Measurements from ENCODE around the gene CLCN6. TPM values are rescaled to one million over a fixed set of nuclear protein-coding genes. Genes with fewer than 3 reads are reported as not detected.

The CLCN6 gene
- total and polyA plus RNA-seq, 2 donors (not counting 1 experiment from before 2014, with no cell fraction given) = 15.3 to 19.3 TPM

DNA sequence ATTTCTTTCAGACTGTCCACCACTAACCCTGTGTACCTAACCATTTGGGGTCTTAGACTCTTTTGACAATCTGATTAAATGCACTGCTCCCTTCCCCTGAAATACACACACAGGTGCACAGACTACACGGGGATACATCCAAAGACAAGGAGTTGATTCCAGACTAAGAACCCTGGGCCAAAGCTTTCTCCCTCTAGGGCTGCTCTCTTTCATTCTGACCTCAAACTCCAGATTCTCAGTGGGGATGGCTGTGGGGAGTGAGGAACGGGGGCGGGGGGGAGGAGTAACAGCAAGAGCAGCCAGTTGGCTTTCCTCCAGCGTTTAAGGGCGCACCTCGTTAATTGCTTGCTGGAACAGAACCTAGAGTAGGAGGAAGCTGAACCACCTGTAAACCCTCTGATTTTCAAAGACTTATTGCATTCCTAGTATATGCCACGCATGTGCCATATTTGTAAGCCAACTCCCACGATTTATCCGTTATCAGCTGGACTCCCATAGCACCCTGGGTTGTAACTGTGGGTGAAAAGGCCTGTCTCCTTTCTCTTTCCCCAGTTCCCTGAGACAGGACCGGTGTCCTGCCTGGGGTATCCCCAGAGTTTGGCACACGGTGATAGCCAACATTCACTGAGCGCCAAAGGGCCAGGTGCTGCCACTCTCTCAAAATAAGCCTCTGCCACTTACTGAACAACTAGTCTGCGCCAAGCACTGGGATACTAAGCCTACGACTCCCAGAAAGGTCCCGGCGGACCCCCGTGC, 1.1 kb upstream of the CLCN6 start:
- TF ChIP-seq, protein P1, sequence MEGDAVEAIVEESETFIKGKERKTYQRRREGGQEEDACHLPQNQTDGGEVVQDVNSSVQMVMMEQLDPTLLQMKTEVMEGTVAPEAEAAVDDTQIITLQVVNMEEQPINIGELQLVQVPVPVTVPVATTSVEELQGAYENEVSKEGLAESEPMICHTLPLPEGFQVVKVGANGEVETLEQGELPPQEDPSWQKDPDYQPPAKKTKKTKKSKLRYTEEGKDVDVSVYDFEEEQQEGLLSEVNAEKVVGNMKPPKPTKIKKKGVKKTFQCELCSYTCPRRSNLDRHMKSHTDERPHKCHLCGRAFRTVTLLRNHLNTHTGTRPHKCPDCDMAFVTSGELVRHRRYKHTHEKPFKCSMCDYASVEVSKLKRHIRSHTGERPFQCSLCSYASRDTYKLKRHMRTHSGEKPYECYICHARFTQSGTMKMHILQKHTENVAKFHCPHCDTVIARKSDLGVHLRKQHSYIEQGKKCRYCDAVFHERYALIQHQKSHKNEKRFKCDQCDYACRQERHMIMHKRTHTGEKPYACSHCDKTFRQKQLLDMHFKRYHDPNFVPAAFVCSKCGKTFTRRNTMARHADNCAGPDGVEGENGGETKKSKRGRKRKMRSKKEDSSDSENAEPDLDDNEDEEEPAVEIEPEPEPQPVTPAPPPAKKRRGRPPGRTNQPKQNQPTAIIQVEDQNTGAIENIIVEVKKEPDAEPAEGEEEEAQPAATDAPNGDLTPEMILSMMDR (conservative IDR thresholded peaks at IDR 0.05 in 1 of 2, IDR thresholded peaks at IDR 0.05 in 1 of 2; ENCODE audit: low read depth in 1 of 2, low read length in 2 of 2) = no peak
- TF ChIP-seq EZH2 (IDR thresholded peaks at IDR 0.05; ENCODE audit: low read length, missing control alignments) = no peak
- no peak overlapping the region for H2AFZ ChIP-seq (ENCODE audit: low read length)
- H3K27ac ChIP-seq (ENCODE audit: insufficient read depth, low read length) = peak overlapping the region; percentile 92
- H3K36me3 ChIP-seq (ENCODE audit: control insufficient read depth, insufficient read depth, low read length) = peaks cover 12% of the 10 kb centered on the region
- H3K4me1 ChIP-seq (ENCODE audit: control insufficient read depth, extremely low read depth, insufficient read depth, low read length) = peaks cover 7% of the 10 kb centered on the region
- no peaks in the 10 kb centered on the region for H3K27me3 ChIP-seq (ENCODE audit: control insufficient read depth, insufficient read depth, low read length)
- peak overlapping the region; percentile 45 to 87 (median 59) for H3K4me3 ChIP-seq (replicated peaks in 1 of 4; ENCODE audit: control extremely low read depth in 1 of 4, insufficient read depth in 1 of 4, low read depth in 3 of 4, low read length in 4 of 4)
- H3K4me2 ChIP-seq (ENCODE audit: extremely low read depth, insufficient read depth, low read length) = peak overlapping the region; percentile 92
- H3K9ac ChIP-seq (ENCODE audit: insufficient read depth, low read length) = peak overlapping the region; percentile 83
- H3K9me3 ChIP-seq (ENCODE audit: control insufficient read depth, insufficient read depth, low read depth, low read length) = no peaks in the 10 kb centered on the region
- H4K20me1 ChIP-seq (ENCODE audit: control insufficient read depth, extremely low read depth, insufficient read depth, low read length) = no peaks in the 10 kb centered on the region
- peaks cover 54% of the 10 kb centered on the region for H3K79me2 ChIP-seq (ENCODE audit: control insufficient read depth, insufficient read depth, low read length)
- DNase-seq (ENCODE audit: low read depth in 2 of 2) = peak; percentile 63 to 74

- H3K27ac ChIP-seq (ENCODE audit: insufficient read depth, low read length) = peak overlapping the region; percentile 82
- TF ChIP-seq, protein P1 (conservative IDR thresholded peaks at IDR 0.05 in 1 of 2, IDR thresholded peaks at IDR 0.05 in 1 of 2; ENCODE audit: low read depth in 1 of 2, low read length in 2 of 2) = no peak
- no peak for TF ChIP-seq EZH2 (IDR thresholded peaks at IDR 0.05; ENCODE audit: low read length, missing control alignments)
- peaks cover 56% of the 10 kb centered on the region for H3K79me2 ChIP-seq (ENCODE audit: control insufficient read depth, insufficient read depth, low read length)
- H3K9me3 ChIP-seq (ENCODE audit: control insufficient read depth, insufficient read depth, low read depth, low read length) = no peaks in the 10 kb centered on the region
- H3K36me3 ChIP-seq (ENCODE audit: control insufficient read depth, insufficient read depth, low read length) = peaks cover 1% of the 10 kb centered on the region
- H3K4me2 ChIP-seq (ENCODE audit: extremely low read depth, insufficient read depth, low read length) = peak overlapping the region; percentile 100
- no peaks in the 10 kb centered on the region for H3K27me3 ChIP-seq (ENCODE audit: control insufficient read depth, insufficient read depth, low read length)
- peak overlapping the region; percentile 79 to 99 (median 86) for H3K4me3 ChIP-seq (replicated peaks in 1 of 4; ENCODE audit: control extremely low read depth in 1 of 4, insufficient read depth in 1 of 4, low read depth in 3 of 4, low read length in 4 of 4)
- peak overlapping the region; percentile 69 for H2AFZ ChIP-seq (ENCODE audit: low read length)
- peaks cover 7% of the 10 kb centered on the region for H3K4me1 ChIP-seq (ENCODE audit: control insufficient read depth, extremely low read depth, insufficient read depth, low read length)
- H3K9ac ChIP-seq (ENCODE audit: insufficient read depth, low read length) = peak overlapping the region; percentile 77
- no peaks in the 10 kb centered on the region for H4K20me1 ChIP-seq (ENCODE audit: control insufficient read depth, extremely low read depth, insufficient read depth, low read length)
- DNase-seq (ENCODE audit: low read depth in 2 of 2) = peak in 1 of 2 donors; percentile 24
These were observed 431 bp downstream of the CLCN6 start for GRCh38 chr1:11806307-11806936.

DNA sequence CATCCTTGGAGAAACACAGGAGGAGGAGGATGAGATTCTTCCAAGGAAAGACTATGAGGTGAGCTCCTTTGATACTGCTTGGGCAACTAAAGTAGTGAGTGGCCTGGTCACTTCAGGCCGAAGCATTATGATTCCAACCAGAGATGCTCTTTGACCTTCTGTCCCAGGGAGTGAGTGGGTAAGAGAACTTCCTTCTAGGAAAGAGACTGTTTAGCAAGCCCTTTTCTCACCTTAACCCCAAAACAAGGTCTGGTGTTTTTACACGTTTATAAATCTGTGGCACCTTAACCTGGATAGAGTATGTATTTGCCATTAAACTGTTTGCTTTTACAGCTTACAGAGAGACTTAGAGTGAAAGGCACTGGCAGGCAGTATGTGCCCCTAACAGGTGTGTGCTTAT, 1.1 kb downstream of the CLCN6 start:
- no peaks in the 10 kb centered on the region for H4K20me1 ChIP-seq (ENCODE audit: control insufficient read depth, extremely low read depth, insufficient read depth, low read length)
- TF ChIP-seq, protein P1 (conservative IDR thresholded peaks at IDR 0.05 in 1 of 2, IDR thresholded peaks at IDR 0.05 in 1 of 2; ENCODE audit: low read depth in 1 of 2, low read length in 2 of 2) = no peak
- TF ChIP-seq EZH2 (IDR thresholded peaks at IDR 0.05; ENCODE audit: low read length, missing control alignments) = no peak
- H3K27ac ChIP-seq (ENCODE audit: insufficient read depth, low read length) = peak overlapping the region; percentile 82
- no peaks in the 10 kb centered on the region for H3K9me3 ChIP-seq (ENCODE audit: control insufficient read depth, insufficient read depth, low read depth, low read length)
- H3K27me3 ChIP-seq (ENCODE audit: control insufficient read depth, insufficient read depth, low read length) = no peaks in the 10 kb centered on the region
- H3K4me2 ChIP-seq (ENCODE audit: extremely low read depth, insufficient read depth, low read length) = peak overlapping the region; percentile 100
- H3K4me3 ChIP-seq (replicated peaks in 1 of 4; ENCODE audit: control extremely low read depth in 1 of 4, insufficient read depth in 1 of 4, low read depth in 3 of 4, low read length in 4 of 4) = peak overlapping the region; percentile 79 to 99 (median 86)
- H3K9ac ChIP-seq (ENCODE audit: insufficient read depth, low read length) = no peak overlapping the region
- DNase-seq (ENCODE audit: low read depth in 2 of 2) = no peak
- peaks cover 1% of the 10 kb centered on the region for H3K36me3 ChIP-seq (ENCODE audit: control insufficient read depth, insufficient read depth, low read length)
- H2AFZ ChIP-seq (ENCODE audit: low read length) = no peak overlapping the region
- H3K79me2 ChIP-seq (ENCODE audit: control insufficient read depth, insufficient read depth, low read length) = peaks cover 54% of the 10 kb centered on the region
- H3K4me1 ChIP-seq (ENCODE audit: control insufficient read depth, extremely low read depth, insufficient read depth, low read length) = peaks cover 7% of the 10 kb centered on the region

Data from fibroblast of lung (primary cell).